ENCODE results near the gene DIDO1. TPM values are rescaled to one million over a fixed set of nuclear protein-coding genes. Genes with fewer than 3 reads are reported as not detected.

The DIDO1 gene
- total RNA-seq, 2 experiments from 2014 or later: 51.9 to 54.3 TPM

- Histone ChIP-seq H3K27ac (ENCODE audit: low read depth in 1 of 2, low read length in 2 of 2) (no peak overlapping the region), H3K9me3 (ENCODE audit: control insufficient read depth in 1 of 2, insufficient read depth in 1 of 2, low read length in 2 of 2) (no peaks in the 10 kb centered on the region), H3K36me3 (ENCODE audit: insufficient read depth, low read length) (peaks cover 69% of the 10 kb centered on the region), H3K4me3 (ENCODE audit: low read length) (no peak overlapping the region), H3K4me1 (ENCODE audit: insufficient read depth, low read length) (peaks cover 22% of the 10 kb centered on the region), H3K27me3 (ENCODE audit: control insufficient read depth in 1 of 2, insufficient read depth in 2 of 2, low read length in 2 of 2) (no peaks in the 10 kb centered on the region)
- H3K4me1 Mint-ChIP-seq (ENCODE audit: low read depth): peaks cover 30% of the 10 kb centered on the region
- H3K9me3 Mint-ChIP-seq: no peaks in the 10 kb centered on the region
- ChIA-PET CTCF (no interaction called here), POLR2A (no interaction called here)
- H3K27me3 Mint-ChIP-seq: no peaks in the 10 kb centered on the region
- no peak overlapping the region for H3K27ac Mint-ChIP-seq
- intact Hi-C loops (cut with DNase I, micrococcal nuclease): no loop called here
- no peak for TF ChIP-seq CTCF (IDR thresholded peaks at IDR 0.05)
- H3K4me3 Mint-ChIP-seq: no peak overlapping the region
- H3K36me3 Mint-ChIP-seq (ENCODE audit: low read depth): peaks cover 76% of the 10 kb centered on the region
- DNase-seq (no peak), ATAC-seq (ENCODE audit: poor library complexity) (no peak)
These were observed 17.1 kb upstream of the DIDO1 start for GRCh38 chr20:62943396-62943795.

- Mint-ChIP-seq H3K4me1 (ENCODE audit: low read depth) (peaks cover 36% of the 10 kb centered on the region), H3K27ac (no peak overlapping the region), H3K27me3 (no peaks in the 10 kb centered on the region), H3K36me3 (ENCODE audit: low read depth) (peaks cover 73% of the 10 kb centered on the region), H3K9me3 (no peaks in the 10 kb centered on the region), H3K4me3 (no peak overlapping the region)
- Histone ChIP-seq H3K27ac (ENCODE audit: low read depth in 1 of 2, low read length in 2 of 2) (no peak overlapping the region), H3K27me3 (ENCODE audit: control insufficient read depth in 1 of 2, insufficient read depth in 2 of 2, low read length in 2 of 2) (no peaks in the 10 kb centered on the region), H3K36me3 (ENCODE audit: insufficient read depth, low read length) (peaks cover 61% of the 10 kb centered on the region), H3K9me3 (ENCODE audit: control insufficient read depth in 1 of 2, insufficient read depth in 1 of 2, low read length in 2 of 2) (no peaks in the 10 kb centered on the region), H3K4me1 (ENCODE audit: insufficient read depth, low read length) (peaks cover 23% of the 10 kb centered on the region), H3K4me3 (ENCODE audit: low read length) (no peak overlapping the region)
- no peak for TF ChIP-seq CTCF (IDR thresholded peaks at IDR 0.05)
- ChIA-PET POLR2A (interaction anchor here (1.1 kb wide), 1 partner anchor 24 kb away, joined by 4 read pairs; no protein-coding TSS in a partner anchor), CTCF (no interaction called here)
- DNase-seq (no peak), ATAC-seq (ENCODE audit: poor library complexity) (no peak)
- intact Hi-C loops (cut with DNase I, micrococcal nuclease): no loop called here
These were observed 16.2 kb upstream of the DIDO1 start for GRCh38 chr20:62942456-62942855.

GRCh38 chr20:62941792-62942191 is 15.5 kb upstream of the DIDO1 start:
- POLR2A ChIA-PET: interaction anchor here (1.1 kb wide), 1 partner anchor 23 kb away, joined by 4 read pairs; no protein-coding TSS in a partner anchor
- Mint-ChIP-seq H3K27me3 (no peaks in the 10 kb centered on the region), H3K4me3 (no peak overlapping the region), H3K36me3 (ENCODE audit: low read depth) (peaks cover 72% of the 10 kb centered on the region), H3K4me1 (ENCODE audit: low read depth) (peaks cover 42% of the 10 kb centered on the region), H3K9me3 (no peaks in the 10 kb centered on the region), H3K27ac (no peak overlapping the region)
- H3K4me3 ChIP-seq (ENCODE audit: low read length): no peak overlapping the region
- no peak for ATAC-seq (ENCODE audit: poor library complexity)
- no peaks in the 10 kb centered on the region for H3K9me3 ChIP-seq (ENCODE audit: control insufficient read depth in 1 of 2, insufficient read depth in 1 of 2, low read length in 2 of 2)
- peaks cover 30% of the 10 kb centered on the region for H3K4me1 ChIP-seq (ENCODE audit: insufficient read depth, low read length)
- no peak for TF ChIP-seq CTCF (IDR thresholded peaks at IDR 0.05)
- no peak for DNase-seq
- intact Hi-C loops (cut with DNase I, micrococcal nuclease): no loop called here
- peaks cover 54% of the 10 kb centered on the region for H3K36me3 ChIP-seq (ENCODE audit: insufficient read depth, low read length)
- CTCF ChIA-PET: no interaction called here
- no peak overlapping the region for H3K27ac ChIP-seq (ENCODE audit: low read depth in 1 of 2, low read length in 2 of 2)
- no peaks in the 10 kb centered on the region for H3K27me3 ChIP-seq (ENCODE audit: control insufficient read depth in 1 of 2, insufficient read depth in 2 of 2, low read length in 2 of 2)
